Measurements from ENCODE around the gene RAB30.
A peak's percentile ranks its signal among the peaks of the same experiment; 100 is the strongest.

Gene RAB30

DNA sequence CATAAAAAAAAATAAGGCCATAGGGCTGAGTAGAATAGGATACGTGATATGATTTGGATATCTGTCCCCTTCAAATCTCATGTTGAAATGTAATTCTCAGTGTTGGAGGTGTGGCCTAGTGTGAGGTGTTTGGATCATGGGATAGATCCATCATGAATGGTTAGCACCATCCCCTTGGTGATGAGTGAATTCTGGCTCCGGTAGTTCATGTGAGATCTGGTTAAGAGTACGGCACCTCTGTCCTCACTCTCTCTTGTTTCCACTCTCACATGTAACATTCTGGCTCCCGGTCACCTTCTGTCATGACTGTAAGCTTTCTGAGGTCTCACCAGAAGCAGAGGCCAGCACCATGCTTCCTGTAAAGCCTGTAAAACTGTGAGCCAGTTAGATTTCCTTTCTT, 45.5 kb downstream of the RAB30 start:
- Histone ChIP-seq H3K9me3 (ENCODE audit: insufficient read depth, low read length) (peaks cover 4% of the 10 kb centered on the region; the same call in 1 of the 2 replicates), H3K4me1 (ENCODE audit: insufficient read depth, insufficient read length) (no peaks in the 10 kb centered on the region), H3K36me3 (ENCODE audit: insufficient read depth, insufficient read length, low read length) (peaks cover 5% of the 10 kb centered on the region), H3K27me3 (ENCODE audit: insufficient read depth, insufficient read length) (no peaks in the 10 kb centered on the region), H3K4me3 (ENCODE audit: insufficient read length, low read depth) (no peak overlapping the region), H3K9ac (ENCODE audit: insufficient read length, low read depth) (no peak overlapping the region)
- DNase-seq (ENCODE audit: low read depth, low spot score) = no peak
- TF ChIP-seq ZNF274 (IDR thresholded peaks at IDR 0.05; ENCODE audit: low read depth, low read length) = no peak

GRCh38 chr11:83025267-83025704, 46.4 kb downstream of the RAB30 start:
- no peak for TF ChIP-seq SUZ12 (IDR thresholded peaks at IDR 0.05; ENCODE audit: extremely low read depth, insufficient read depth, insufficient read length)
- TF ChIP-seq YY1 (IDR thresholded peaks at IDR 0.05; ENCODE audit: insufficient read depth, insufficient read length) = no peak
- TF ChIP-seq ZNF274 (IDR thresholded peaks at IDR 0.05; ENCODE audit: low read depth, low read length) = no peak
- no peaks in the 10 kb centered on the region for H3K27me3 ChIP-seq (ENCODE audit: insufficient read depth, insufficient read length)
- DNase-seq (ENCODE audit: low read depth, low spot score) = peak; percentile 47
- H3K4me1 ChIP-seq (ENCODE audit: insufficient read depth, insufficient read length) = no peaks in the 10 kb centered on the region
- H3K9ac ChIP-seq (ENCODE audit: insufficient read length, low read depth) = no peak overlapping the region
- H3K36me3 ChIP-seq (ENCODE audit: insufficient read depth, insufficient read length, low read length) = peaks cover 13% of the 10 kb centered on the region
- peaks cover 13% of the 10 kb centered on the region; the same call in 1 of the 2 replicates for H3K9me3 ChIP-seq (ENCODE audit: insufficient read depth, low read length)
- H3K4me3 ChIP-seq (ENCODE audit: insufficient read length, low read depth) = no peak overlapping the region

DNA sequence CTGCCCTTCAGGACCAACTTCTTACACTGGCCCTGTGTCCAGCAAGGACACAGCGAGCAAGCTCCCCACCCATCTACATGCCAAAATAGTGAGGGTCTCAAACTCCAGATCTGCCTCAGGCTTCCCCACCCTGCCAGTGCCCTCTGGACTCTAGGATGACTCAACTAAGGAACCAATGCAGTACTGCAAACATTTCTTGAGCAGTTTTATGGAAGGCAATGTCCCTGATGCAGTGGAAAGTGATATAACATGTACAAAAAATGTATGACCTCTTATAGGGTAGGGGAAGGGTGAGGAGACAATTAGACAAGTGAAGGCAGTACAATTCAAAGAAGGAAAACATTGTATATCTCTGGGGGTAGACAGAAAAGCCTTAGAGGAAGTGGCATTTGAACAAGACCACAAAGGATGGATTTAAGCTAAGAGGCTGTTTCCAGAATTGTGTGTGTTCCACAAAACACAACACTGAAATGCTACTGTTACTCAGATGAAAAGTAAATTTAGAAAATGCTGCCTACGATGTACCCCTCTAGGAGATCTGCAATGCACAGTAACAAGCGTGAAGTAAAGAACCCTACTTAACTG, 47.3 kb downstream of the RAB30 start:
- H3K9me3 ChIP-seq (ENCODE audit: insufficient read depth, low read length) = peaks cover 13% of the 10 kb centered on the region; the same call in 1 of the 2 replicates
- no peak overlapping the region for H3K9ac ChIP-seq (ENCODE audit: insufficient read length, low read depth)
- no peaks in the 10 kb centered on the region for H3K27me3 ChIP-seq (ENCODE audit: insufficient read depth, insufficient read length)
- TF ChIP-seq ZNF274 (IDR thresholded peaks at IDR 0.05; ENCODE audit: low read depth, low read length) (no peak), SUZ12 (IDR thresholded peaks at IDR 0.05; ENCODE audit: extremely low read depth, insufficient read depth, insufficient read length) (no peak), YY1 (IDR thresholded peaks at IDR 0.05; ENCODE audit: insufficient read depth, insufficient read length) (no peak)
- H3K4me1 ChIP-seq (ENCODE audit: insufficient read depth, insufficient read length) = no peaks in the 10 kb centered on the region
- no peak overlapping the region for H3K4me3 ChIP-seq (ENCODE audit: insufficient read length, low read depth)
- peaks cover 13% of the 10 kb centered on the region for H3K36me3 ChIP-seq (ENCODE audit: insufficient read depth, insufficient read length, low read length)
- DNase-seq (ENCODE audit: low read depth, low spot score) = no peak

DNA sequence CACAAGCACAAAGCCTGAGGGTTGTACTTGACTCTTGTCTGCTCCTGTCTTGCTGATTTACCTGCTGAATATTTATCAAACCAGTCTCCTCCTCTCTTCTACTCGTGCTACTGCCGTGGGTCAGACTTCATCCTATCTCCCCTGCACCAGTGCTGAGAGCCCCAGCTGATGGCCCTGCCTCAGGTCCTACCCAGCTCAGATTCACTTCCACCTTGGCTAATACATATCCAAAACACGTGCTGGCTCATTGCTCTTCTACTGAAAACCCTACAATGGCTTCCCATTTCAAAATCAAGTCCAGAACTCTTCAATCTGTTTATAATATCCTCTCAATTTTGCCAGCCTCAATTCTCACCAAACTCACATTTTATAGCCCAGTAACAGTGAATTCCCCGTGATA, 48.3 kb downstream of the RAB30 start:
- H3K9me3 ChIP-seq (ENCODE audit: insufficient read depth, low read length) = peaks cover 13% of the 10 kb centered on the region; the same call in 1 of the 2 replicates
- DNase-seq (ENCODE audit: low read depth, low spot score) = no peak
- H3K27me3 ChIP-seq (ENCODE audit: insufficient read depth, insufficient read length) = no peaks in the 10 kb centered on the region
- H3K4me1 ChIP-seq (ENCODE audit: insufficient read depth, insufficient read length) = no peaks in the 10 kb centered on the region
- TF ChIP-seq ZNF274 (IDR thresholded peaks at IDR 0.05; ENCODE audit: low read depth, low read length) (no peak), YY1 (IDR thresholded peaks at IDR 0.05; ENCODE audit: insufficient read depth, insufficient read length) (no peak), SUZ12 (IDR thresholded peaks at IDR 0.05; ENCODE audit: extremely low read depth, insufficient read depth, insufficient read length) (no peak)
- no peak overlapping the region for H3K9ac ChIP-seq (ENCODE audit: insufficient read length, low read depth)
- H3K36me3 ChIP-seq (ENCODE audit: insufficient read depth, insufficient read length, low read length) = peaks cover 13% of the 10 kb centered on the region
- no peak overlapping the region for H3K4me3 ChIP-seq (ENCODE audit: insufficient read length, low read depth)

DNA sequence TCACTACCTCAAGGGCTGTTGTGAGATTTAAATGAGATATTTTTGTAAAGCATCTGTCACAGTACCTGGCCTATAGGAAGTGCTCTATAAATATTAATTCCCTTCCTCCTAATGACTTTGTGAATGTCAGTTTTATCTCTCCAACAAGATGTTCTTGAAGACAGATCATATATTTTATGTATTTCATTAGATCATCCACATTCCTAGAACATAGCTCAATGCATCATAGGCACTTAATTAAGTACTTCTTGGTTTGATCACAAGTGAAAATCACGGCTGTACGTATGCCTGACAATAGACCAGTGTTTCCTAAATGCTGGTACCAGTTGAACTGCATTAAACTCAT, 49.9 kb downstream of the RAB30 start:
- DNase-seq (ENCODE audit: low read depth, low spot score) = no peak
- H3K36me3 ChIP-seq (ENCODE audit: insufficient read depth, insufficient read length, low read length) = peaks cover 13% of the 10 kb centered on the region
- no peak for TF ChIP-seq YY1 (IDR thresholded peaks at IDR 0.05; ENCODE audit: insufficient read depth, insufficient read length)
- TF ChIP-seq SUZ12 (IDR thresholded peaks at IDR 0.05; ENCODE audit: extremely low read depth, insufficient read depth, insufficient read length) = no peak
- TF ChIP-seq ZNF274 (IDR thresholded peaks at IDR 0.05; ENCODE audit: low read depth, low read length) = no peak
- no peaks in the 10 kb centered on the region for H3K4me1 ChIP-seq (ENCODE audit: insufficient read depth, insufficient read length)
- H3K4me3 ChIP-seq (ENCODE audit: insufficient read length, low read depth) = no peak overlapping the region
- H3K9ac ChIP-seq (ENCODE audit: insufficient read length, low read depth) = no peak overlapping the region
- peaks cover 13% of the 10 kb centered on the region; the same call in 1 of the 2 replicates for H3K9me3 ChIP-seq (ENCODE audit: insufficient read depth, low read length)
- H3K27me3 ChIP-seq (ENCODE audit: insufficient read depth, insufficient read length) = no peaks in the 10 kb centered on the region

DNA sequence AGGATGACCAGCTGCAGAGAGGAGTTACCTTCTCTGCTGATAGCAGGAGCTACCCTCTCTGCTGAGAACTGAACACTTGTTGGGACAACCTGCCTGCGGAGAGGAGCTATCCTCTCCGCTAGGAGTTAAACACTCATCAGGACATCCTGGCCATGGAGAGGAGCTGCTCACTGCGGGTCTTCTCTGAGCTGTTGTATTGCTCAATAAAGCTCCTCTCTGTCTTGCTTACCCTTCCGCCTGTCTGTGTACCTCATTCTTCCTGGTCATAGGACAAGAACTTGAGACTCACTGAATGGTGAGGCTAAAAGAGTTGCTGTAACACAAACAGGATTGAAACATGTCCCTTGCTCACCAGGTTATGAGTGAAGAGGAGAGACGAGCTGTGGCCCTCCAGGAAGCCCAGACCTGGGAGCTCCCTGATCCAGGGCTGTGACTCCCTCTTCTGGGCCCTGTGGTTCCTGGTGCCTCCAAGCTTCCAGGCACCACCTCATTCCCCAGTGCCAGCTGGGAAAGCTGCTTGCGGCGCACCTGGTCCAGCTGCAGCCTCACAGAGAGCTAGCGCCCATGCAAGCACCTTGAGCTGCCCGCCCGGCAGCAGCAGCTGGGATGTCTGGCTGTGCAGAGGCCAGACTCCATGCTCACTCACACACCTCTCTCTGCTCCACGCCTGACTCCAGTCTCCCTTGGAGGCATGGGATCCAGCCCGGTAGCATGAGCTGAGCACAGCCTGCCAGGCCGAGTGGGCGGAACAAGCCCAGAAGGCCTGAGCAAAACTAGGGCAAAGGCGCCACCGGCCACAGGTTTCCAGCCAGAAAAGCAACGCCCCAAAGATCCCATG, 50.5 kb downstream of the RAB30 start:
- Histone ChIP-seq H3K4me3 (ENCODE audit: insufficient read length, low read depth) (no peak overlapping the region), H3K9ac (ENCODE audit: insufficient read length, low read depth) (no peak overlapping the region), H3K9me3 (ENCODE audit: insufficient read depth, low read length) (peaks cover 13% of the 10 kb centered on the region; the same call in 1 of the 2 replicates), H3K27me3 (ENCODE audit: insufficient read depth, insufficient read length) (no peaks in the 10 kb centered on the region), H3K4me1 (ENCODE audit: insufficient read depth, insufficient read length) (no peaks in the 10 kb centered on the region), H3K36me3 (ENCODE audit: insufficient read depth, insufficient read length, low read length) (peaks cover 11% of the 10 kb centered on the region)
- DNase-seq (ENCODE audit: low read depth, low spot score) = no peak
- no peak for TF ChIP-seq ZNF274 (IDR thresholded peaks at IDR 0.05; ENCODE audit: low read depth, low read length)
- TF ChIP-seq YY1 (IDR thresholded peaks at IDR 0.05; ENCODE audit: insufficient read depth, insufficient read length) = no peak
- TF ChIP-seq SUZ12 (IDR thresholded peaks at IDR 0.05; ENCODE audit: extremely low read depth, insufficient read depth, insufficient read length) = no peak

GRCh38 chr11:83019888-83020579, 51.7 kb downstream of the RAB30 start:
- no peaks in the 10 kb centered on the region for H3K4me1 ChIP-seq (ENCODE audit: insufficient read depth, insufficient read length)
- H3K9ac ChIP-seq (ENCODE audit: insufficient read length, low read depth) = no peak overlapping the region
- no peak overlapping the region for H3K4me3 ChIP-seq (ENCODE audit: insufficient read length, low read depth)
- peaks cover 8% of the 10 kb centered on the region for H3K36me3 ChIP-seq (ENCODE audit: insufficient read depth, insufficient read length, low read length)
- no peak for TF ChIP-seq ZNF274 (IDR thresholded peaks at IDR 0.05; ENCODE audit: low read depth, low read length)
- no peaks in the 10 kb centered on the region for H3K27me3 ChIP-seq (ENCODE audit: insufficient read depth, insufficient read length)
- DNase-seq (ENCODE audit: low read depth, low spot score) = no peak
- peaks cover 13% of the 10 kb centered on the region; the same call in 1 of the 2 replicates for H3K9me3 ChIP-seq (ENCODE audit: insufficient read depth, low read length)

All from NT2/D1 (cell line).